CD4-positive, alpha-beta T cell treated with Interleukin-12 subunit alpha and Interleukin-12 subunit beta, for 1 hour (primary cell): Measurements from ENCODE around the gene EGR1.

Source experiments
- DNase-seq: peaks from one replicate; pipeline ENCODE4 v3.0.0-alpha.2; 2020

EGR1 gene

DNA sequence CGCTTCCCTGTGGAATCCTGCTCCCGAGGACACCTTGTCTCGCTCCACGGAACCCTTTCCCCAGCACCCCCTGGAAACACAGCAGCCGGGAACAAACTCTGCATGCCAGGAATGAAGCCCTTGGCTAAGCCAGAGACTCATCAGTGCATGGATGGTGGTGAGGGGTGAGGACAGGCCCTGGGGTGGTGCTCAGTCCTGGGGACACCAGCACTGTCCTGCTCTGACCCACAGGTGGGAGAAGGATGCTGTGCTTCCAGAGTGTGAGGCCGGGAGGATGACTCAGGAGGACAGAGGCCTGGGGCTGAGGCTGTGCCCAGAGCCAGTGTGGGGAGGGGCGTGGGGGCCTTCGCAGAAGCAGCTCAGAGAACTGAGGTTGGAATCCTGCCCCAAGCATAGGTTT, 11.2 kb upstream of the EGR1 start:
- DNase-seq: no peak

DNA sequence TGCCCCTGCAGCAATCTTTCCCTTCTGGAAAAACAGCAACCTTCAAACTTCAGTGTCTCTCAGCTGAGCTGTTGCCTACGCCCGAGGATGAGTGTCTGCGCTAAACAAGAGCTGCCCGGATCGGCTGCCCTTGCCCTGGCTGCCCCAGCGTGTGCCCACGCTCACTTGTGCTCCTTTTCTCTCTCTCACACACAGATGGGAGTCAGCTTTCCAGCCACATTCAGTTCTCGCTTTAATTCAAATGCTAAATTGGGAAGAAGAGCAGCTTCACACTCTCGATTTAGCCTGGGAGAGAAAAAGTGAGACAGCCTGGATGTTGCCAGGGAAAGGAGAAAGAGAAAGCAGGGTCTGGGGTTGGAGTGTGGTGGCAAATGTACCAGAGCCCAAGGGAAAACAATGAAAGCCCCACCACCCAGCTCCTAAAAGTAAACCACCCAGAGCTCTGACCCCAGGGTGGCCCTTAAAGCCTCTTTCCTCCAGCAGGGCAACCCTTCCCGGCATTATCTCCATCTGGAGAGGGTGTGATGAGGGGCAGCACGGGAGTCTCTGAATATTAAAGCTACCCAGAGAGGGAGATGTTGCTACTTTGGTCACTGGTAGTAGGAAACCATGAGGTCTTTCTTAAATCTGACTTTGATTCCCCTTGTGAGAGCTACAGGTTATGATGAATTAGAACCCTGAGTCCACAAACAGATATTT, 9.9 kb upstream of the EGR1 start:
- no peak for DNase-seq

DNA sequence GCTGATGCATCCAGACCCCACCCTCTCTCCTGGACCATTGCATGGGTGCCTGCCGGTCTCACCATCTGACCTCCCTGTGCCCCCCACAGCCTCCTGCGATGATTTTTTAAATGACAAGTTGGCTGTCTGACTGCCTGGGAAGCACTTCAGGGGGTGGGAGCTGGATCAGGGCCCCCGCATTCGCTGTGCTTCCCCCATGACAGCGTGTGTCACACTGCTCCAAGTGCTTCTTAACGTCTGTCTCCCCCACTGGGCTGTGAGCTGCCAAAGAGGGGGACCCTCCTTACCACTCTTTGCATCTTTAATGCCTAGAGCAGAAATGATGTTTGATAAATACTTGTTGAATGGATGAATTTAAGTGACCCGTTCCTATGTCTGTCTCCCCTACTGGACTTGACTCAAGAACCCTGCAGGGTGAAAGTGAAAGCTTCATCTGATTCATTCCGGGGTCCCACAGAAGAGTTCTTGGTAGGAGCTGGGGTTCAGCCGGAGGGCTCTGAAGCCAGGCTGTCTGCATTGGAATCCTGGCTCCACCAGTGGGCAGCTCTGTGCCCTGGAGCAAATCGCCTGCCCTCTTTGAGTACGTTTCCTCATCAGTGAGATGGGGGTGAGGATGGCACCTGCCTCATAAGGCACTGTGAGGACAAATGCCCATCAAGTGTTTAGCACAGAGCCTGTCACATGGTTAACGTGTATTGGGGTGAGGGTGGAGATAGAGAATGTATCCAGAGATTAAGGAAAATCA, 7.6 kb upstream of the EGR1 start:
- no peak for DNase-seq

DNA sequence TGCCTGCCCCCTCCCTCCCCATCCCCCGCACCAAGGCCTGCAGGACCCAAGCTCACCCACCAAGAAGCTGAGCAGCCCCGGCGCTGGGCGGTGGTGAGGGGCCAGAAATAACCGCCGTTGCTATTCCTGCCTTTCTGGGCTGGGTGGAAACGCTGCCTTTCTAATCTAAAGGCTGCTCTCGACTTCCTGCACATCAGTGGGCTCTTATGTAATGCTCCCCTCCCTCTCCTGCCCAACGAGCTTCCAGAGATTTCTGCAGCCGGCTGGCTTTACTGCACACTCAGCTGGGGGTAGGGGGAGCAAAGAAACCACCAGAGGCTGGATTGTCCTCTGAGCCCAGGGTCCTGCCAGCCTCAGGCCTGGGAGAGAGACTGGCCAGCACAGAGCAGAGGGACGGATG, 6.9 kb upstream of the EGR1 start:
- no peak for DNase-seq

DNA sequence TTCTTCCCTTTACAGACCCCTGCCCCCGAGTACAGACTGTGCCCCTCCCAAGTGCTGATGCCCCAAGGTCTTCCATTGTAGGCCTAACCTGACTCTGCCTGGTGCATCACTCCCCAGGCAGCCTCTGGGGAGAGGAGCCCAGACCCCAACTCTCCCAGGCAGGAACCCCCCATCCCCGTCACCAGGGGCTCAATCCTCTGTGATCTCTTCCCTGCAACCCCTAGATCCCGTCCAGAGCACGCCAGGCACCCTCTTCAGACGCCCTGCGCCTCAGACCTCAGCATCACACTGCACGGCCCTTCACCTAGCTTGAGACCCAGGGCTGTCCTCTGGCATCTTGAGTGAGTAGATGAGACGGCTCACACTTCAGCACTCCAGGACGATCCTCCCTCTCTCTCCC, 6.4 kb upstream of the EGR1 start:
- no peak for DNase-seq

DNA sequence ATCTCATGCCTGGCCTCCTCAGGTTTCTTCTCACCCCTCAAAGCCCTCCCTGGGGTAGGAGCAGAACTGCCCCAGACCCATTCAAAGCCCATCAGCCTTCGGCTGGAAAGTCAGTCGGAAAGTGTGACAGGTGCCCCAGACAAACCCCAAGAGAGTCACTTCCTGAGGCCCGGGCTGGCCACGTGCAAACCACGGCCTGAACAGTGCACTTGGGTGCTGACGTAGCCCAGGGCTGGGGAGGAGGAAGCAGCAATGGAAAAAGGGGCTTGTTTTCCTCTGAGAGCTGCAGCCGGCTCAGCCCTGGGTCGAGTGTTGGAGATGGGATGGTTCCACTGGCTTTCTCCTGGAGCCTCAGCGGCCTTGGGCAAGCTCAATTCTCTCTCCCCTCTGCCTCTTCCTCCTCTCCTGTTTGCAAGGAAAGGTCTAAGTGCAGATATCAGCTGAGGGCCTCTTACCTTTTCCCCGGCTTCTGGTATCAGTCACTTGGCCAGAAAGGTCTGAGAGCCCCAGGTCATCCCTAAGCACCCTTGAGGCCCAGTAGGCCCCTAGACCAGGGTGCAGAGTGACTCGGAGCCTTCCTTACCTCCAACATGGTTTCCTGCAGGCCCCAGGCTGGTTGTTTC, 5.9 kb upstream of the EGR1 start:
- peak; percentile 81 for DNase-seq

DNA sequence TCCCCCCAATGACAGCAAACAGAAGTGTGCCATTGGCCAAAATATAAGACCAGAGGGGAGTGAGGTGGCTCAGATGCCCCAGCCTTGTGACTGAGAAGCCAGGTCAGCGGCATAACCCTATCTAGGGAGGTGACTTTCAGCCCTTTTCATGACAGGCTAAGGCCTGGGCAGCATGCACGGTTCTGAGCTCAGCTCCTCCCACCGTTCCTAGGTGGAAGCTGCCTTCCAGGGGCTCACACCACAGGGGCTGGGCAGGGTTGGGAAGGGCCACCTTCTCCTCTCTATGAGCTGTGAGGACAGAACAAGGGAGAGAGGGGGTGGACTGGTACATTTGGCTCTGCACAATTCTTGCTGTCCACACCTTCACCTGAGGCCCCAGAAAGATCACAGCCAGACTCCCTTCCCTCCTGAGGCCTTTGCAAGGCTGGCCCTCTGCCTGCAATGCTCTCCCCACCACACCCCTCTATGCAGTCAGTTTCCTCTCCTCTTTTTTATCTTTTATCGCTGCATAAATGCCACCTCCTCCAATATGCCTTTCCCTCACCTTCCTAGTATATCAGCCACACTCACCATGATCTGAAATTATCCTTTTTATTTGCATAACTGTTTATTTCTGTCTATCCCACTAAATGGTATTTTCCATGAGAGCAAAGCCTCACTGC, 5.1 kb upstream of the EGR1 start:
- no peak for DNase-seq

DNA sequence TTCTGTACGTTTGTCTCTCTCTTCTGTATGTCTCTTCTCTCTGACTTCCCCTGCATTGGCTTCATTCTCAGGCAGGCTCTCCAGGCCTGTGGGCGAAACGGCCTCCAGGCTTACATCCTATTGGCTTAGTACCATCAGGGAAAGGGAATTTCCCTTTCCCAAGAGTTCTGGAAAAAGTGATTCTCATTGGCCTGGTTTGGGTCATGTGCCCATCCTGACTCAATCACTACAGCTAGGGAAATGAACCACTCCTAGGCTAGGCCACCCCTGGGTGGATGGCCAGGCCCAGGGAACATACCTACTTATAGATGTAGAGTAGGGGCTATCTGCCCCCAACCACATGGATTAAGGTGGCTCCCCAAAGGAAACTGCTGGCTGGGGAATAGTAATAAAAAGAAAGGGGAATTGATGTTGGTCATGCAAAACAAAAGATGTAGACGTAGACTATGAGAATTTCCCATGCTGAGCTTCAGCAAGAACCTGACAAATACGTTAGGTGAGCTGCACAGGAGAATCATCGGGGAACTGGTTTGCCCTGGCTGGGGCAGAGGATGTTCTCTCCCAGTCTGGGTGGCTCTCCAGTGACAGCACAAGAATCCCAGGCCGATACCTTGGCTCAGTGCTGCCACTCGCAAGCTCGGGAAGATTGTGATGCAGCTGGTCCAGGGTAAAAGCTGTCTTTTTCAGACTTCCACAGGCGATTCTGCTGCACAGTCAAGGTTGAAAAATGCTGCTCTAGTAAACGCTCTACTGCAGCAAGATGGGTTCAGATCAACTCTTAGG, 3.7 kb upstream of the EGR1 start:
- DNase-seq: no peak

DNA sequence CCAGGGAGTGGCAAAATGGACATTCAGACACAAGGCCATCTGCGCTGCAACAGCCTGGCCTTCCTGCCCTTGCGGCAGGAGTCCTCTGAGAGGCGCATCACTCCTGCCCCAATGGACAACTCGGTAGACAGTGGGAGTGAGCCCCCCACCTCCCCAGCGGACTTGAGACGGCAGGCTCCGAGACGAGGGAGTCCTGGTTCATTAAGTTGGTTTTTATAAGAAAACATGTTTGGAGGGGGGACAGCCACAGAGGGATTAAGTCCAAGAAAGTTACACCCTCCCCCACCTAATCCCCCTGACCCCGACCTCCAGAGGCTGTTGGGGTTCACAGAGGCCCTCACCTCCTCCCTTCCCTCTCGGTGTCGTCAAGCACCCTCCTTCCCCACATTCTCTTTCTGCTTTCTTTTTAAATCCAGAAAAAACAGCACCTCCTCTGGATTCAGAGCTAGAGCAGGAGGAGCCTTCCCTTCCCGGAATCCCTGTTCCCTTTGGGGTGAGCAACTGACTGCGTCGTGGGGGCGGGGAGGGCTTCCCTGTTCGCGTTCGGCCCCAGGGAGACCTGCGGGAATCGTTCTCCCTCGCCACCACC, 1.8 kb upstream of the EGR1 start:
- DNase-seq: no peak

DNA sequence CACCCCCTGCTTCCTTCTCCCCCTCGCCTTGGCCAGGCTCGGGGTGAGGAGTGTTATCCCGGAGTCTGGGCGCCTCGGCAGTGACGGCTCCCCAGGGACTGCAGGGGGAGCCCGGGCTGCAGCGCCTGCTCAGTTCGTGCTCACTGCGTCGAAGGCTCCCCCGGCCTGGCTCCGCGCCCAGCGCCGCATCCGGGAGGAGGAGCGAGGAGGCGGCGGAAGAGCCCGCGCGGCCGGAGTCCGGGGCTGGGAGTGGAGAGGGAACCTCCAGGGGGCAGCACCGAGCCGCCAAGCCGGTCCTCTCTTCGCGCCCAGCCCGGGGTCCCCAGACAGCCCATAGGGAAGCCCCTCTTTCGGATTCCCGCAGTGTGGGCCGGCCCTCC, 1.3 kb upstream of the EGR1 start:
- peak; percentile 94 for DNase-seq

DNA sequence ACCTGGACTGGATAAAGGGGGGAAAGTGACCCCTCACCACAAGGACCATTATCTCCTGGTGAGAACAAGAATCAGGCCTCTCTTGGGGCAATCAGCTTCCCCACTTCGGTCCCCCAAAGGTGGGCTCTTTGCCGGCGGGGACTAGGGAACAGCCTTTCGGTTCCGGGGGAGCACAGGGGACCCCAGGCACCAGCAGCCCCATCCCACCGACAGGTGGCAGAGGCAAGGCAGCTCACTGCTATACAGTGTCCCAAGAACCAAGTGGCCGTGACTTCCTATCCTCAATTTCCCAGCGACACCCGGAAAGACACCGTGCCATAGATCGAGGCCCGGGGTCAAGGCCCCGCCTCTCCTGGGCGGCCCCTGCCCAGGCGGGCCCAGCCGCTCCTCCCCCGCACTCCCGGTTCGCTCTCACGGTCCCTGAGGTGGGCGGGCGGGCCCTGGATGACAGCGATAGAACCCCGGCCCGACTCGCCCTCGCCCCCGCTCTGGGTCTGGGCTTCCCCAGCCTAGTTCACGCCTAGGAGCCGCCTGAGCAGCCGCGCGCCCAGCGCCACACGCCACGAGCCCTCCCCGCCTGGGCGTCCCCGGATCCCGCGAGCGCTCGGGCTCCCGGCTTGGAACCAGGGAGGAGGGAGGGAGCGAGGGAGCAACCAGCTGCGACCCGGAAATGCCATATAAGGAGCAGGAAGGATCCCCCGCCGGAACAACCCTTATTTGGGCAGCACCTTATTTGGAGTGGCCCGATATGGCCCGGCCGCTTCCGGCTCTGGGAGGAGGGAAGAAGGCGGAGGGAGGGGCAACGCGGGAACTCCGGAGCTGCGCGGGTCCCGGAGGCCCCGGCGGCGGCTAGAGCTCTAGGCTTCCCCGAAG, 655 bp upstream of the EGR1 start:
- peak; percentile 98 for DNase-seq

DNA sequence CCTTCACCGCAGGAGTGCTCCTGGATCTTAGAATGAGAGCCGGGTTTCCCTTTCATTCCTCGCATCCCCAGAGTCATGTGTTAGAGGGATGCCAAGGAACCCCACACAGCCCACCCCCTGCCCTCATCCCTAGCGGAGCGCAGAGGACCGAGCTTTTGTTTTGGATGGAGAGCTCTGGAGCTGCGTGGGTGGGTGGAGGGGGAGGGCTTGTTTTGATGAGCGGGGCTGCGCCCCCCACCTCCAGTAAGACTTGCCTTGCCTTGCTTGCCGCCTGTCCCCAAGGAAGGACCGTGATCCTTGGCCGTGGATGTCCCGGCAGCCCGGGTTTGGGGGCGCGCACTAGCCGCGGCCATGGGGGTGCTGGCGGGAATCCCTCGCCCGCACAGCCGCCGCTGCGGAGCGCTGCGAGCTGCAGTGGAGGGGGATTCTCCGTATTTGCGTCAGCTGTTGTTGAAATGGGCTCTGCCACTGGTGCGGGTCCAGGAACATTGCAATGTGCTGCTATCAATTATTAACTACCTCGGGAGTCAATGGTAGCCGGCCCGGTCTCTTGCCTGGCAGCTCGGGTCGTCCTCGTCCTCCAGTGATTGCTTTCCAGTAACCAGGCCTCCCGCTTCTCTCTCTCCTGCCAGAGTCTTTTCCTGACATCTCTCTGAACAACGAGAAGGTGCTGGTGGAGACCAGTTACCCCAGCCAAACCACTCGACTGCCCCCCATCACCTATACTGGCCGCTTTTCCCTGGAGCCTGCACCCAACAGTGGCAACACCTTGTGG, 1.0 kb downstream of the EGR1 start:
- no peak for DNase-seq

DNA sequence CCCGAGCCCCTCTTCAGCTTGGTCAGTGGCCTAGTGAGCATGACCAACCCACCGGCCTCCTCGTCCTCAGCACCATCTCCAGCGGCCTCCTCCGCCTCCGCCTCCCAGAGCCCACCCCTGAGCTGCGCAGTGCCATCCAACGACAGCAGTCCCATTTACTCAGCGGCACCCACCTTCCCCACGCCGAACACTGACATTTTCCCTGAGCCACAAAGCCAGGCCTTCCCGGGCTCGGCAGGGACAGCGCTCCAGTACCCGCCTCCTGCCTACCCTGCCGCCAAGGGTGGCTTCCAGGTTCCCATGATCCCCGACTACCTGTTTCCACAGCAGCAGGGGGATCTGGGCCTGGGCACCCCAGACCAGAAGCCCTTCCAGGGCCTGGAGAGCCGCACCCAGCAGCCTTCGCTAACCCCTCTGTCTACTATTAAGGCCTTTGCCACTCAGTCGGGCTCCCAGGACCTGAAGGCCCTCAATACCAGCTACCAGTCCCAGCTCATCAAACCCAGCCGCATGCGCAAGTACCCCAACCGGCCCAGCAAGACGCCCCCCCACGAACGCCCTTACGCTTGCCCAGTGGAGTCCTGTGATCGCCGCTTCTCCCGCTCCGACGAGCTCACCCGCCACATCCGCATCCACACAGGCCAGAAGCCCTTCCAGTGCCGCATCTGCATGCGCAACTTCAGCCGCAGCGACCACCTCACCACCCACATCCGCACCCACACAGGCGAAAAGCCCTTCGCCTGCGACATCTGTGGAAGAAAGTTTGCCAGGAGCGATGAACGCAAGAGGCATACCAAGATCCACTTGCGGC, 1.8 kb downstream of the EGR1 start:
- no peak for DNase-seq

DNA sequence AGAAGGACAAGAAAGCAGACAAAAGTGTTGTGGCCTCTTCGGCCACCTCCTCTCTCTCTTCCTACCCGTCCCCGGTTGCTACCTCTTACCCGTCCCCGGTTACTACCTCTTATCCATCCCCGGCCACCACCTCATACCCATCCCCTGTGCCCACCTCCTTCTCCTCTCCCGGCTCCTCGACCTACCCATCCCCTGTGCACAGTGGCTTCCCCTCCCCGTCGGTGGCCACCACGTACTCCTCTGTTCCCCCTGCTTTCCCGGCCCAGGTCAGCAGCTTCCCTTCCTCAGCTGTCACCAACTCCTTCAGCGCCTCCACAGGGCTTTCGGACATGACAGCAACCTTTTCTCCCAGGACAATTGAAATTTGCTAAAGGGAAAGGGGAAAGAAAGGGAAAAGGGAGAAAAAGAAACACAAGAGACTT, 2.4 kb downstream of the EGR1 start:
- no peak for DNase-seq

DNA sequence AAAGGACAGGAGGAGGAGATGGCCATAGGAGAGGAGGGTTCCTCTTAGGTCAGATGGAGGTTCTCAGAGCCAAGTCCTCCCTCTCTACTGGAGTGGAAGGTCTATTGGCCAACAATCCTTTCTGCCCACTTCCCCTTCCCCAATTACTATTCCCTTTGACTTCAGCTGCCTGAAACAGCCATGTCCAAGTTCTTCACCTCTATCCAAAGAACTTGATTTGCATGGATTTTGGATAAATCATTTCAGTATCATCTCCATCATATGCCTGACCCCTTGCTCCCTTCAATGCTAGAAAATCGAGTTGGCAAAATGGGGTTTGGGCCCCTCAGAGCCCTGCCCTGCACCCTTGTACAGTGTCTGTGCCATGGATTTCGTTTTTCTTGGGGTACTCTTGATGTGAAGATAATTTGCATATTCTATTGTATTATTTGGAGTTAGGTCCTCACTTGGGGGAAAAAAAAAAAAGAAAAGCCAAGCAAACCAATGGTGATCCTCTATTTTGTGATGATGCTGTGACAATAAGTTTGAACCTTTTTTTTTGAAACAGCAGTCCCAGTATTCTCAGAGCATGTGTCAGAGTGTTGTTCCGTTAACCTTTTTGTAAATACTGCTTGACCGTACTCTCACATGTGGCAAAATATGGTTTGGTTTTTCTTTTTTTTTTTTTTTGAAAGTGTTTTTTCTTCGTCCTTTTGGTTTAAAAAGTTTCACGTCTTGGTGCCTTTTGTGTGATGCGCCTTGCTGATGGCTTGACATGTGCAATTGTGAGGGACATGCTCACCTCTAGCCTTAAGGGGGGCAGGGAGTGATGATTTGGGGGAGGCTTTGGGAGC, 3.1 kb downstream of the EGR1 start:
- DNase-seq: peak; percentile 26

DNA sequence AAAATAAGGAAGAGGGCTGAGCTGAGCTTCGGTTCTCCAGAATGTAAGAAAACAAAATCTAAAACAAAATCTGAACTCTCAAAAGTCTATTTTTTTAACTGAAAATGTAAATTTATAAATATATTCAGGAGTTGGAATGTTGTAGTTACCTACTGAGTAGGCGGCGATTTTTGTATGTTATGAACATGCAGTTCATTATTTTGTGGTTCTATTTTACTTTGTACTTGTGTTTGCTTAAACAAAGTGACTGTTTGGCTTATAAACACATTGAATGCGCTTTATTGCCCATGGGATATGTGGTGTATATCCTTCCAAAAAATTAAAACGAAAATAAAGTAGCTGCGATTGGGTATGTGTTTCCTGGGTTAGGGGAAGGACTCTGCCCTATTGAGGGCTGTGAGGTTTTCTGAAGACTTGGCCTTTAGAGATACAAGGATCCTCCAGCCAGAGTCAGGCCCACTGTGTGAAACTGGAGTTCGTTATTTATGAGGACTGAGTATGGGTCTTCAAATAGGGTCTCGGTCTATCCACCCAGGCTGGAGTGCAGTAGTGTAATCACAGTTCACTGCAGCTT, 3.8 kb downstream of the EGR1 start:
- no peak for DNase-seq

DNA sequence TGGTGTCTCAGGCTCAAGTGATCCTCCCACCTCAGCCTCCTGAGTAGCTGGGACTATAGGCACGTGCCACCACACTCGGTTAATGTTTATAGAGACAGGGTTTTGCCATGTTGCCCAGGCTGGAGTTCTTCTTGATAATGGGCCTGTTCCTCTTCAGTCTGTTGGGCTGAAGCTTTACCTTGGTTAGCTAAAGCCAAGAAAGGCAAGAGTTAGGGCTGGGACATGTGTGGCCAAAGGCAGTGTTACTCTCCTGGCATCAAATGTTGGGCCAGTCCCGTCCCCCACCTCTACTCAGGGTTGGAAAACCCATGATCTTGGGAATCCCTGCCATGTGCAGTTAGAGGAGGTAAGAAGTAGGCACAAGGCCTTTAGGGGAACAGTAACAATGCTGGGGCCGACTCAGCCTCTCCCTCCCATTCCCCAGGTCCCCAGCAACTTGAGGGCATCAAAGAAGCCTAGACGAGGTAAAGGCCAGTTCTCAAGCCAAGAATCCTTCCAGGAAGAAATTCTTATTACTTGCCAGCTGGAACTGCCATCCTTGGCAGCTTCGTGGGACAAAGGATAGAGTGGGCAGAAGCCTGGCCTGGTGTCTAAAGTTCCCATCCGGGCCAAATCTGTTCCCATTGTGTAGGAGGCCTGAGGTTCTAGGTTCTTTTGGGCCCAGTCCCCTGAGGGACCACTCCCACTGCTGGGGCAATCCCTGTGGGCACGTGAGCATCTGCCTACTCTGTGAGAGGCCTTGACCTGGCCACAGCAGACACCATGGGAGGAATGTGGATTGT, 4.5 kb downstream of the EGR1 start:
- peak; percentile 51 for DNase-seq
